ENCODE results near the gene WDR33.
A peak's percentile ranks its signal among the peaks of the same experiment; 100 is the strongest.

The WDR33 gene

GRCh38 chr2:127762441-127762840 is 48.5 kb downstream of the WDR33 start:
- no peak for DNase-seq

- no peak for DNase-seq
Measured at GRCh38 chr2:127759931-127760330, 51.0 kb downstream of the WDR33 start.

- DNase-seq = no peak
Measured at GRCh38 chr2:127754186-127754585, 56.8 kb downstream of the WDR33 start.

GRCh38 chr2:127753374-127753773 is 57.6 kb downstream of the WDR33 start:
- no peak for DNase-seq

GRCh38 chr2:127749537-127749936 is 61.4 kb downstream of the WDR33 start:
- DNase-seq = peak; percentile 8

- DNase-seq = no peak
Measured at GRCh38 chr2:127747621-127748020, 63.4 kb downstream of the WDR33 start.

- DNase-seq = no peak
Measured at GRCh38 chr2:127743477-127744026, 67.4 kb downstream of the WDR33 start.

GRCh38 chr2:127740665-127741288 is 70.2 kb downstream of the WDR33 start:
- no peak for DNase-seq

GRCh38 chr2:127739800-127740199 is 71.2 kb downstream of the WDR33 start:
- DNase-seq = no peak

- no peak for DNase-seq
Measured at GRCh38 chr2:127737892-127738291, 73.1 kb downstream of the WDR33 start.

- no peak for DNase-seq
Measured at GRCh38 chr2:127735537-127736399, 75.2 kb downstream of the WDR33 start.

GRCh38 chr2:127735044-127735443 is 75.9 kb downstream of the WDR33 start:
- no peak for DNase-seq

GRCh38 chr2:127733816-127734537 is 77.0 kb downstream of the WDR33 start:
- no peak for DNase-seq

GRCh38 chr2:127733113-127733815 is 77.7 kb downstream of the WDR33 start:
- no peak for DNase-seq

GRCh38 chr2:127726158-127726880 is 84.7 kb downstream of the WDR33 start:
- no peak for DNase-seq

GRCh38 chr2:127722807-127723206 is 88.2 kb downstream of the WDR33 start:
- no peak for DNase-seq

GRCh38 chr2:127721978-127722355 is 89.0 kb downstream of the WDR33 start:
- no peak for DNase-seq

GRCh38 chr2:127721311-127721977 is 89.5 kb downstream of the WDR33 start:
- DNase-seq = no peak

GRCh38 chr2:127719301-127720218 is 91.4 kb downstream of the WDR33 start:
- no peak for DNase-seq

- no peak for DNase-seq
Measured at GRCh38 chr2:127718271-127718670, 92.7 kb downstream of the WDR33 start.
